Hematopoietic multipotent progenitor cell treated with erythropoietin and hydrocortisone succinate and interleukin-3 and kit ligand, for 17 days (in vitro differentiated cells): ENCODE results near the gene LSM7.
"Not testable (repeated sequence)": the region's sequence is repeated elsewhere in the genome, so short reads cannot be mapped to it uniquely, and the experiment has no call there.

Source experiments
- DNase-seq: peaks from one replicate; pipeline ENCODE4 v3.0.0-alpha.2; 2015; ENCODE audit warnings: low spot score

LSM7 gene

DNA sequence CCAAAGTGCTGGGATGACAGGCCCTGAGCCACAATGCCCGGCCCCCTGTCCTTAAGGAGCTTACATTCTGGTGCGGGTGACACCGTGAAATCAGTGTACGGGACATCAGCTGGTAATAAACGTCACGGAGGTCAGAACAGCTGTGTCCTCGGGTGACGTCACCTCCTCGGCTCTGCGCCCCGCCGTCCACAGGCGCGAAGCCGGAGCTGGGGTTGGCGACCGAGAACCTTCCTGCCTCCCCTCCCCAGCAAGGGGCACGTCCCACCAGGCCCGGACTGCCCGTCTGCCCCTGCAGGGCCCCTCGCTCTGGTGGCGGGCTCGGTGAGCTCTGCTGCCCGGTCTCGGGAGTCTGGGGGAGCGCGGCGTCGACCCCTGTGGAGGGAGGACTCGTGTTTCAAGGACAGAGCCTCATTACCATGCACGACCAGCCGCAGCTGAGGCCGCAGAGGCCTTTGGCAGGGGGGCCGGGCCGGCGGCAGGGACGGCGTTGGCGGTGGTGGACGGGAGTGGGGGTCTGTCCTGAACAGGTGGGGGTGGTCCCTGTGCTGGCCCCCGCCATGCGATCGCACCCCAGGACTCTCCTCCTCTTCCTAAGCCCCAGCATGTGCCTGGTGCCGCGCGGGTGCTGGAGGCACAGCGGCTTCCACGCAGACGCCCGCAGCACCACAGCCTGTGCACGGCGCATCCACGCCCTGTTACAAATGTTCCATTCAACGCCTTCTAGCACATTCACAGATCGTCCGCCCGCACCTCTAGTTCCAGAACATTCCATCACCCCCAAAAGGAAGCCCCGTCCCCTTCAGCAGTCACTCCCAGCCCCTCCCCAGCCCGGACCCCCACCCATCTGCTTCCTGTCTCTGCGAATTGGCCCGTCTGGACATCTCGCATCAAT lies 25.8 kb downstream of the LSM7 start:
- DNase-seq, result no peak

DNA sequence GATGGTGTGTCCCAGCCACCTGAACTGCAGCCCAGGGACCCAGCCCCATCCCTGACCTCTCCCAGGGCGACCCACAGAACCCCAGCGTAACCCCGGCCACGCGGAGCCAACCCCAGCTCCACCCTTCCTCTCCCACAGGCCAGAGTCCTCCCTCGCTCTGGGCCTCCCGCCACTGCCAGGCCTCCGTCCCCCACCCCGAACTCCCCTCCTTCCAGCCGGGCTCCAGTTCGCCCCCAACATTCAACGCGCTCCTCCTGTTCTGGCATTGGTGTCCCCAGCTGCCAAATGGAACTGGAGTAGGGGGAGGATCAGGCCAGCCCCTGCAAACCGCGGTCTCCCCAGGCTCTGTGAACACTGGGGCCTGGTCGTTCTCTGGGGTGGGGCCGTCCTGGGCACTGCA lies 27.9 kb downstream of the LSM7 start:
- DNase-seq, result no peak

DNA sequence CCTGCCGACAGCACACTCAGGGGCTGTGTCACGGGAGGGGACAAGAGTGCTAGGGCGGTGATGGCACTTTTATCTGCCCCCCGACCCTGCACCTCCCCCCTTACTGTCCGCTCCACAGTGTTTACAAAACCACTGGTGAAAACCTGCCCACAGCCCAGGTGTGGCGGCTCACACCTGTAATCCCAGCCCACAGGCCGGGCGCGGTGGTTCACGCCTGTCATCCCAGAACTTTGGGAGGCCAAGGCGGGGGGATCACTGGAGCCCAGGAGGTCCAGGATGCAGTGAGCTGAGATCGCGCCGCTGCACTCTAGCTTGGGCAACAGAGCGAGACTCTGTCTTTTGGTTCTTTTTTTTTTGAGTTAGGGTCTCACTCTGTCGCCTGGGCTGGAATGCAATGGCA lies 32.2 kb downstream of the LSM7 start:
- DNase-seq, result no peak

DNA sequence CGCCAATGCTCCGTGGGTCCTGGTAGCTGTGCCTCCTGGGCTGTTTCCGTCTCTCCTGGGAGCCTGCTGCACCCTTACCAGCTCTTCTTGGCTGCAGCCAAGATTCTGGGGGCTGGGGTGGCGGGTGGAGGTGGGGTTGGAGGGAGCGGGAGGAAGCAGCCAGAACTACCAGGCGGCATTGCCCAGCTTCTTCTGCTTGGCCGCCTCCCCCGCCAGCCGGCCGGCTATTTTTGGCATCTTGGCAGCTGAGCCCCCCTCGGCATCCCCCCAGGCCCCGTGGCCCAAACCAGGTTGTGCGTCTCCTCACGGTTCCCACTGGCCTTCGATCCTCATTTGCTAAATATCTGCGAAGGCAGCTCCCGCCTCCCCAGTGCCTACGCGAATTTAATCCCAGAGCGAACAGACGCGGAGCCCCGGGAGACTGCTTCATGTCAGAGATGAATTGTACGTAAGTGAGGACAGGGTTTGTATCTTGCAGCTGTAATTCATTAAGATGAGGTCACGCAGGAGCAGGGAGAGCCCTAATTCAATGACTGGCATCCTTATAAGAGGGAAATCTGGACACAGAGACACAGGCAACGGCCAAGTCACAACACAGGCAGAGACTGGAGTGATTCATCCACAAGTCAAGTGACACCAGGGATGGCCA lies 33.6 kb downstream of the LSM7 start:
- no peak for DNase-seq

DNA sequence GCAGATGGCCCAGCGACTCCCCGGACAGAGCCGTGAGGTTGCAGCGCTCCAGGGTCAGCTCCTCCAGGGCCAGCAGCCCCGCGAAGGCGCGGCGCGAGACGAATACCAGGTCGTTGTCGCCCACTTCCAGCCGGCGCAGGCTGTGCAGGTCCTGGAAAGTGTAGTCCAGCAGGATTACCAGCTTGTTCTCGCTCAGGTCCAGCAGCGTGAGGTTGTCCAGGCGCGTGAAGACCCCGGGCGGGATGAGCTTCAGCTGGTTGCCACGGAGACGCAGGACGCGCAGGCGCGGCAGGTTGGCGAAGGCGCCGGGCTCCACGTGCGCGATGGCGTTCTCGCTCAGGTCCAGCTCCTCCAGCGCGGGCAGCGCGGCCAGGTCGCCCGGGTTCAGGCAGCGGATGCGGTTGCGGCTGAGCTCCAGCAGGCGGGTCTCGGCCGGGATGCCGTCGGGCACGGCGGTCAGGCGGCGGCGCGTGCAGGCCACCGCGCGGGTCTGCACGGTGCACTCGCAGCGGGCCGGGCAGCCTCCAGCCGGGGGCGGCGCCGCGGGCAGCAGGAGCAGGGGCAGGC lies 37.1 kb downstream of the LSM7 start:
- no peak for DNase-seq

DNA sequence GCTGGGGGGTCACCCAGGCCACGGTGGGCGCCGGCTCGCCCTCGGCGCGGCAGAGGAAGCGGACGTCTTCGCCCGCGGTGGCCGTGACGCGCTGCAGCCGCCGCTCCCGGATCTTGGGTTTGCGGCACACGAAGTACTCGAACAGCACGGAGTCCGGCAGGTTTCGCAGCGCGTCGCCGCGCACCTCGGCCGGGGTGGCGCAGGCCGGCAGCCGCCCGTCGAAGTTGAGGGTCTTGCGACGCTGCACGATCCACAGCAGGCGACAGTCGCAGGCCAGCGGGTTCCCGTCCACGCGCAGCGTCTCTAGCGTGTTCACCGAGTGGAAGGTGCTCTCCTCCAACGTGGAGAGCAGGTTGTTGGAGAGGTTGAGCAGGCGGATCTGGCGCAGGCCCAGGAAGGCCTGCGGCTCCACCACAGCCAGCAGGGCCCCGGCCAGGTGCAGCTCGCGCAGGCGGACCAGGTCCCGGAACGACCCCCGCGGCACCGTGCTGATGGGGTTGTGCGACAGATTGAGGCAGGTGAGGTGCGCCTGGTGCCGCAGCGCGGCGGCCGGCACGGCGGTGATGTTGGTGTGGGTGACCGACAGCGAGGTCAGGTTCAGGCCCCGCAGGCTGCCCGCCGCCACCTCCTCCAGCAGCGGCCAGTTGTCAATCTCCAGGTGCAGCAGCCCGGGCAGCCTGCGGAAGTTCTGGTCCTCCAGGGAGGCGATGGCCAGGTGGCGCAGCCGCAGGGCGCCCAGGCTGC lies 37.8 kb downstream of the LSM7 start:
- no peak for DNase-seq

DNA sequence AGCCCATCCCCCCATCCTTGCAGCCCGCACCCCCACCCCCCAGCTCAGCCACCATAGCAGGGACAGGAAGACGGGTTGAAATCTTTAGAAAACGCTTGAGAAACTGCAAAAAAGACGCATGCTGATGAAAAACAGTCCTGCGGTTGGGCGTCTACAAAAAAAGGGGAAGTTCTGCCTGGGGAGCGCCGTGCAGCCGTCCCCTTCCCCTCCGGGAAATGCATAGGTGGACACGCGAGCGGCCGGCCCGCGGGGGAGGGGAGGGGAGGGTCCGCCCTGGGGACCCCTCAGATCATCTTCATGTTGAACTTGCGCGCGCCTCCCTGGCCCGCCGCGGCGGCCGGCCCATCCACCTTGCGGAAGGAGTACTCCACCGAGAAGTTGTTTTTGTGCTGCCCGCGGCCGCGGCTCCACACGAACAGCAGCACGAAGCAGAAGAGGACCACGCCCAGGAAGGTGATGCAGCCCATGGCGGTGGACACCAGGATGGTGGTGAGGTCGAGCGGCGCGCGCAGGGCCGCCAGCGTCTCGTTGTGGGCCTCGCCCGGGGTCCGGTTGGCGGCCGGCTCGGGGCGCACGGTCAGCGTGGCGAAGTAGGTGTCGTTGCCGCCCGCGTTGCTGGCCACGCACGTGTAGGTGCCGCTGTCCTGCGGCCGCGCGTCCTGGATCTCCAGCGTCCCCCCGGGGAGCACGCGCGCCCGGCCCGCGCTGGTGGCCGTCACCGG lies 38.5 kb downstream of the LSM7 start:
- DNase-seq, result no peak

DNA sequence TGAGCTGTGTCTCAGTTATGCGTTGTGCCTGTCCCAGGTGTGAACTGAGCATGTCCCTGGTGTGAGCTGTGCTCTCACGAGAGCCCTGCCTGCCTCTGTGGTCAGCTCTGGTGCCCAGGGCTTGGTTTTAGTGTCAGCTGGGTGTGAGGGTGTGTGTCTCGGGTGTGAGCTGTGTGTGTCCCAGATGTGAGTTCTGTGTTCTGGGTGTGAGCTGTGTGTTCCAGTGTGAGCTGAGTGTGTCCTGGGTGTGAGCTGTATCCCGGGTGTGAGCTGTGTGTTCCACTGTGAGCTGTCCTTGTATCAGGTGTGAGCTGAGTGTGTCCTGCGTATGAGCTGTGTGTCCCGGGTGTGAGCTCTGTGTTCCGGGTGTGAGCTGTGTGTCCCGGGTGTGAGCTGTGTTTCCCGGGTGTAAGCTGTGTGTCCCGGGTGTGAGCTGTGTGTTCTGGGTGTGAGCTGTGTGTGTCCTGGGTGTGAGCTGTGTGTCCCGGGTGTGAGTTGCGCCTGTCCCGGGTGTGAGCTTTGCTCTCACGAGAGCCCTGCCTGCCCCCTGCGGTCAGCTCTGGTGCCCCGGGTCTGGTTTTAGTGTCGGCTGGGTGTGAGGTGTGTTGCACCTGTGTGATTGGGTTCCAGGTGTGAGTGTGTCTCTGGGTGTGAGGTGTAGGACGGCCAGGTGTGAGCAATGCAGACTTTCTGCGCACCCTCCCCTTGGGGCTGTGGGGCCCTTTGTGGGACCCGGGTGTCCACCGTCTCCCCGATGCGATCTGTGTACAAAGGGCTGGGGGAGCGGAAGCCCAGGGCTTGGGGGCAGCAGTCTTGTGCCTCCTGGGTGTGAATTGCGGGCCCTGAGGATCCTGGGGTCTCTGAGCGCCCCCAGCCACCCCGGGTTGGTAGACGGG lies 39.3 kb downstream of the LSM7 start:
- no peak for DNase-seq

DNA sequence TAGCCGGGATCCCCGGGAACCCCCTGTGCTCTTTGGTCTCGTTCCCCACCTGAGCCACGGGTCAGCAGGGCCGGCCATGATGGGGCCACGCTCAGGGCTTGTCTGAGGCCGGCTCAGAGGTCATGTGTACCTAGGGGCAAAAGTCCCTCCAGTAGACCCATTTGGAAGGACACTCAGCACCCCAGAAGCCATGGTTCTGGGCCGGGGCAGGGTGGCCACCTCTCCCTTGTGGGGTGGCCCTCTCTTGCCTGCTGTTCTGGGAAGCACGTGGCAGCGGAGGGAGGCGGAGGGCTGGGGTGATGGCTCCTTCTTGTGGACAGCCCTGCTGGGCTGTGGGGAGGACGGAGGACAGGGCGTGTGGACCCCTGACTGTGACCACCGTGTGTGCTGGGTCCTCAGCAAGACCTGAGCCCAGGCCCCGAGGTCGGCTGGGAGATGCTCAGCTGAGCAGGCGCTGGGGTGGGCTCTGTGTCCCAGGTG lies 40.0 kb downstream of the LSM7 start:
- DNase-seq, result no peak

DNA sequence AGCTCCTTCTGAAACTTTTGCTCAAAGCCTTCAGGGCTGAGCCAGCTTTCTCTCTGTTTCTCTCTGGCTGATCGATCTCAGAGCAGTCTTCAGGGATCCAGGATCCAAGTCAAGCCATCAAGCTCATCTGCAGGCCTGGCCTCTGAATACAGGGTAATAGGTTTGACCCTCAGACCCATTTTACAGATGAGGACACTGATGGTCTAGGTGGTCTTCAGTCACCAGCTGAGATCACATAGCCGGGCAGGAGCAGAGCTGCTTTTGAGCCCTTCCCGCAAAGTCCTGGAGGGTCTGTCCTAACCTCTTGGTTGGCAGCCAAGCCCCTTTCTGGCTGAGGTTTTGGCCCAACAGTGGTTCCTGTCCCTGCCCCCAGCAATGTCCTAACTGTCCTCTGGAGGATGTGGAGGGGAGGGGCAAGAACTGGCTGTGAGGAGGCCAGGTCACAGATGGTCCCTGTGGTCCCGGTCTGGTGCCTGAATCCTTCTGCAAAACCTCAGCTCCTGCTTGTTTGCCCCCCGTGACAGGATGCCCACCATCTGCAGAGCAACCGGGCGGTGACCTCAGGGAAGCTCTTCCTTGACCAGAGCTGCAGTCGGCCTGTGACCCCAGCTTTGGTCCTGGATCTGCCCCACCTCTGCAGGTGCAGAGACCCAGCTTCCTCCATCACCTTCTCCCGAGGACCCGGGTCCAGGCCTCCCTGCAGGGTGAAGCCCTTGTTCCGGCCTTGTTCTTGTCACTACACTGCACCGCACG lies 40.6 kb downstream of the LSM7 start:
- DNase-seq, result no peak

DNA sequence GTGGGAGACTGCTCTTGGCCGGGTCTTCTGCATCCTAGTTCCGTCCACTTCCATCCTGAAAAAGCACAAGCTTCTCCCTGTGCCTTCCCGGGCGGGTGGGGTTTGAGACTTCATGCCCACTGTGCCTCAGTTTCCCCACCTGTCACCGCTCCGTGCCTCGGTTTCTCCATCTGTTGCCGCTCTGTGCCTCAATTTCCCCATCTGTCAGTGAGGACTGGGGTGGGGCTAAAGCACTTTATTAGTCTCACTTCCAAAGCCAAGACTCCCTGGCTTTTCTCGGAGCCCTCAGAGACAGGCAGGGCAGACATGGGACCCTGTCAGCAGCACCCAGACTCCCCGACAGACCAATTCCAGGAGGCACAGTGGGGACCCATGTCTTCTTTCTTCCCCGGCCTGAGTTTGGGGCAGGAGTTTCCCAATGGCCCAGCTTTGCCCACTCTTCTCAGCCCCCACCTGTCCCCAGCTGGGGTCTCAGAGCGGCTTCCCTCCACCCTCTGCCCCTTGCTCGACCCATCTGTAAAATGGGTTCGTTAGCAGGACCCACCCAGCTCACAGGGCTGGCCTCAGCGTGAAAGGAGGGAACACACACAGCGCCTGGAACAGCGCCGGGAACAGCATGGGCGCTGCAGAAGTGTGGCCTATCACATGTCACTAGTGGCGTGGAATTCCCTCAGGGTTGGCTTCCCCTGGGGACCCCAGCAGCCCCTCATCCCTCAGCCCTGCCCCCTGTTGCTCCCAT lies 41.8 kb downstream of the LSM7 start:
- DNase-seq, result no peak

DNA sequence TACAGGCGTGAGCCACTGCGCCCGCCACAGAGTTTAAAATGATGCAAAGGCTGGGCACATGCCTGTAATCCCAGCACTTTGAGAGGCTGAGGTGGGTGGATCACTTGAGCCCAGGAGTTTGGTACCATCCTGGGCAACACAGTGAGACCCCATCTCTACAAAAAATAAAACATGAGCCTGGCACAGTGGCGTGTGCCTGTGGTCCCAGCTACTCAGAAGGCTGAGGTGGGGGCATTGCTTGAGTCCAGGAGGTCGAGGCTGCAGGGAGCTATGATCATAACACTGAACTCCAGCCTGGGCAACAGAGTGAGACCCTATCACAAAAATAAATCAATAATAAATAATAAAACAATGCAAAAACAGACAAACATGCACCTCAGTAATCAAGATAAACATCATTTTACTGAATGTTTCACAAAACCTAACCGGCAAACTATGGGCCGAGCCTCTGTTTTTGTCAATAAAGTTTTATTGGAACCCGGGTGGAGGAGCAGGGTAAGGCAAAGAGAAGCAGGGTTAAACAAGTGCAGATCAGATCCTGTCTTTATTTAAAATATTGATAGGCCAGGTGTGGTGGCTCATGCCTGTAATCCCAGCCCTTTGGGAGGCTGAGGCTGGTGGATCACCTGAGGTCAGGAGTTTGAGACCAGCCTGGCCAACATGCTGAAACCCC lies 44.4 kb downstream of the LSM7 start:
- no peak for DNase-seq

DNA sequence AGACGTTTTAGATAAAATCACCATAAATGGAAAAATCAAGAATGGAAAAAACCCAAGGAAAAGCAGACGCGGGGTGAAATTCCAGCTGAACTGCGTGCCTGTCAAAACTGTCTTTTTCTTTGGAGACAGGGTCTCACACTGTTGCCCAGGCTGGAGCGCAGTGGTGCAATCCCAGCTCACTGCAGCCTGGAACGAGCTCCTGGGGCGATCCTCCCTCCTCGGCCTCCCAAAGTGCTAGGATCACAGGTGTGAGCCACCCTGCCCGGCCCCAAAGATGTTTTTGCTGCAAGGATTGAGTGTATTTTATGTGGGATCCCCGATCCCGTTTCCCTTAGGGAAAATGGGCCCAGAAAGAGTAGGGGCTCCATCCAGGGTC lies 45.5 kb downstream of the LSM7 start:
- DNase-seq, result no peak

DNA sequence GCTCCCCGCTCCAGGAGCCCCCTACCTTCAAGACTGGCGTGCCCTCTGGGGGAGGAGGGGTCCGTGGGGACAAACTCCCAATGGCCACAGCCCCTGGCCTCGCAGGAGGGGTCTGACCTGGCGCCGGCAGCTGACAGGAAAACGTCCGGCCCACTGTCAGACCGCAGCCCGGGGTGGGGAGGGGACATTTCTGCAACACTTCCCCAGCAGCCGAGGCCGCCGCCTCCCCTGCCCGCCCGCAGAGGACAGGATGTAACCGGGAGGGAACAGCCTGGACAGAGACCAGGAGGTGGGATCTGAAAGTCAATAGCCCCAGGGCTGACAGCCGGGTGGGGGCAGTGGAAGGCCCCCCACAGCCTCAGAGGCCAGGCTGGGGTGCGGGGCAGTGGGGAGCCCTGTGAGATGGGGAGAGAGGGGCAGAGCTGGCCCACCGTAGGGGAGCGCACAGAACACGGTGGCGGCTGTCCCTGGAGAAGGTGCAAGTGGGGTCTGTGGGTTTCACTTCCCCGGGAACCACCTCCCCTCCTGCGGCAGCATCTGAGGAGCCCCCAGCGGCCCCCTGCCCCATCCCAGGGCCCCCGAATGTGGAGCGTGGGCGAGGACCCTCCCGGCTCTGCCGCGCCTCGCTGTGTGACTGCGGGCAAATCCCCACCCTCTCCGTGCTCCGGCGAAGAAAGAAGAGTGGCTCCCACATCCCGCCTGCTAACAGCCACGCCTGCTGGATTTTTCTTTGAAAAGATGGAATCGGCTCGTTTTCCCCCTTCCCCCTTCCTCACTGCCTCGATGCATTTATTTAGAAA lies 46.1 kb downstream of the LSM7 start, which contains the start of gene PEAK3:
PEAK3 (minus strand) TSS at position 114 of the 800 bp plus-strand sequence. CDS start 1,244 bp downstream, outside the sequence.
- no peak for DNase-seq

DNA sequence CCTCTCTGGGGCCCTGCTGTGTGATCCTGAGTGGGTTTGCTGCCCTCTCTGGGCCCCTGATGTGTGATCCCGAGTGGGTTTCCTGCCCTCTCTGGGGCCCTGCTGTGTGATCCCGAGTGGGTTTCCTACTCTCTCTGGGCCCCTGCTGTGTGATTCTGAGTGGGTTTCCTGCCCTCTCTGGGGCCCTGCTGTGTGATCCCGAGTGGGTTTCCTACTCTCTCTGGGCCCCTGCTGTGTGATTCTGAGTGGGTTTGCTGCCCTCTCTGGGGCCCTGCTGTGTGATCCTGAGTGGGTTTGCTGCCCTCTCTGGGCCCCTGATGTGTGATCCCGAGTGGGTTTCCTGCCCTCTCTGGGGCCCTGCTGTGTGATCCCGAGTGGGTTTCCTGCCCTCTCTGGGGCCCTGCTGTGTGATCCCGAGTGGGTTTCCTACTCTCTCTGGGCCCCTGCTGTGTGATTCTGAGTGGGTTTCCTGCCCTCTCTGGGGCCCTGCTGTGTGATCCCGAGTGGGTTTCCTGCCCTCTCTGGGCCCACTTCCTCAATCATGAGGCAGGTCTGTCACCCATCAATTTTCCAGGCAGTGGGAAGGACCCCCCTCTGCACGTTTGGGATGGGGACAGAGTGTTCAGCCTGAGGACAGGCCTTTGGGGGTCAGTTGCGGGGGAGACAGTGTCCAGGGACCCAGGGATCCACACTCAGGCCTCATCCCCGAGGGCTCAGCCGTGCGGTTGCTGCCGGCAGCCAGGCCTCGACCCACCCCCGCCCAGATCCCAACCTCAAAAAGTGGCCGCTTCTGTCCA lies 46.9 kb downstream of the LSM7 start:
- not testable (repeated sequence) for DNase-seq

DNA sequence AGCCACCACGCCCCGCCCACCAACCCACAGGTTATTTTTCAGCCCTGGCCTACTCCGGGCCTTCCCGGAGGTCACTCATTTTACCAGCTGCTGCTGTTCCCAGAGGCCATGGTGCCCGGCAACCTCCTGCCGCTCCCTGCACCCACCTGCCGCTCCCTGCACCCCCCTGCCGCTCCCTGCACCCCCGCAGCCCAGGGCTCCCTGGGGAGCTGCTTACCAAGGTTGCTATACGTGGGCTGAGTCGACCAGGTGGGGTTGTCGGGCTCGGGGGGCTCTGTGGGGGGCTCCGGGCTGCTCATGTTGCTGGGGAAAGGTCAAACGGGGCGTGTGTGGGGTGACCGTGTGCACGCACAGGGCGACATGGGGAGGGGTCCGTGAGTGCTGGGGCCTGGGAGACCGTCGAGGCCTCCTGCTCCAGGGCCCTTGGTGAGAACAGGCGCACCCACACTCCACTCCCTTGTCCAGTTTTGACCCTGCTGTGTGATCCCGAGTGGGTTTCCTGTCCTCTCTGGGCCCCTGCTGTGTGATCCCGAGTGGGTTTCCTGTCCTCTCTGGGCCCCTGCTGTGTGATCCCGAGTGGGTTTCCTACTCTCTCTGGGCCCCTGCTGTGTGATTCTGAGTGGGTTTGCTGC lies 47.6 kb downstream of the LSM7 start:
- no peak for DNase-seq
